GM18502 (cell line): ENCODE data around the gene CCNL1.
"Not testable (repeated sequence)": the region's sequence is repeated elsewhere in the genome, so short reads cannot be mapped to it uniquely, and the experiment has no call there.

ENCODE experiments used
- ATAC-seq: cut with Tn5 transposase; IDR thresholded peaks from one replicate; pipeline ENCODE4 v1.9.1; 2021; ENCODE audit warnings: mild to moderate bottlenecking; ENCODE audit not compliant: unreplicated experiment, poor library complexity

CCNL1 gene

DNA sequence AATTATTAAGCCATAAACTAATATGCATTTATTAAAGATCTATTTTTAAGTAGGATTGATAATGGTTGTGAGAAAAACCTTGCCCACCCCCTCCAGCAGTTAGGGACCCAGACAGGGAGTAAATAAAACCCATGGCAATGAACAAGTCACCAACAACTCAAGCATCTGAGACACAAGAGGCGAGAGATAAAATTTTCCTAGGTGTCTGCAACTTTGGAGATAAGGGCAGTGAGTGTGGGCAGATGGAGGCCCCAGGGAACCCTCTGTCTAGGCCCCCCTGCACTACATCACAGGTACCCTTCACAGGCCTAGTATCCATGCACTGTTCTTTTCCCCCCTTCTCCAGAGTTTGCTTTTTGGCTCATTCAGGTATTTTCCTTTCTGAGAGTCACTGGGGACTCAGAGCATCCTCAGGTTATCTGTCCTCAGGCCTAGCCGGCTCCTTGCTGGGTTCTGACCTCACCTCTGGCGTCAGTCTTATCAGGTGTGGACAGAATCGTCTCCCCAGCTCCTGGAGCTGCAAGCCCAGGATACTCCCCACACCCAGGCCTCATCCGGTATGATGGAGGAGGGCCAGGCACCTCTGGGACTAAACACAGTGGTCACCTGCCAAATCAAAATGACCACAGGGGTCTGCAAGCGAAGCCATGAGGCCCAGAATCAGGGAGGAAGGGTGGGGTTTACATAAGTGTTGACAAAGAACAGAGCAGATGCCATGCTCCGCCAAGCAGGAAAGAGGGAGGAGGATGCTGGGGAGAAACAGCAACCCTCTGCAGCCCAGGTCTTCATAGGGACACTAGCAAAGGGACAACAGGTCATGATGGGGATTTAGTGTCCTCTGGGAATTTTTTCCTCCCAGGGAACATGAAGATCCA, 50.4 kb downstream of the CCNL1 start:
- ATAC-seq, result no peak

DNA sequence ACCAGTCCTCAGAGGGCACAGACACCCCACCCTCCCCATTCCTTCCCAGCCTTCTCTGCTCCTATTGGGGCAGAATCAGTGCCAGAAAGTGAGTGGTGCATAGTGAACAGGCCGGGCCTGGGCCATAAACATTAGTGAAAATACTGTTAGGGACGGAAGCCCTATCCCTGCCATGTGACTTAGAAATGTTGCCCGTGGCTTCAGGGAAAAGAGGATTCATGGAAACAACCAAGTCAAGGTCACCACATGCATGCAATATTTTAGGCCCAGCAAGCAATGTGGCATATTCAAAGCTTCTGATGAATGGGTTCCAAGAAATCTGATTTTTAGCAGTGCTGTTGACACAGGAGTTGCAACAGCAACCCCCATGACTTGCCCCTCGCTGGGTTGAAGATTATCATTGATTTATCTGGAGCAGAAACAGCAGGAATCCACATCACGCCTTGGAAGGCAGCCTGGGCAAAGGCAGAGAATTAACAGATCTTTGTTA, 52.3 kb downstream of the CCNL1 start:
- no peak for ATAC-seq

DNA sequence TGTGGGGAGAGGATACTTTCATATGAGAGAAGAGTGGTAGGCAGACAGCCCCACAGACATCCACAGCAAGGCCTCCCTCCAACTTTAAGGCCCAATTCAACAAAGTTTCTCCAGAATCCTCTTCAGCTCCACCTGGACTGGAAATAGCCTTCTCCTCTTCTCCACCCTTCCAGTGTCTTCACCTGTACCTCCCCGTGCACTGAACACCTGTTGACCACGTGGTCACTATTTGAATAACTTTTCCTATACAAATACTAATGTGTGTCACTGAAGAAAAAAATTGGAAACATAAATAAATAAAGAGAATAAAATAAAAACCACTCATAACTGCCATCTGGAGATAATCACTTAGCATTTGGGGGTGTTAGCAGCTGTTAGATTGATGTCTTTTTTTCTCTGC, 52.9 kb downstream of the CCNL1 start:
- ATAC-seq, result no peak

DNA sequence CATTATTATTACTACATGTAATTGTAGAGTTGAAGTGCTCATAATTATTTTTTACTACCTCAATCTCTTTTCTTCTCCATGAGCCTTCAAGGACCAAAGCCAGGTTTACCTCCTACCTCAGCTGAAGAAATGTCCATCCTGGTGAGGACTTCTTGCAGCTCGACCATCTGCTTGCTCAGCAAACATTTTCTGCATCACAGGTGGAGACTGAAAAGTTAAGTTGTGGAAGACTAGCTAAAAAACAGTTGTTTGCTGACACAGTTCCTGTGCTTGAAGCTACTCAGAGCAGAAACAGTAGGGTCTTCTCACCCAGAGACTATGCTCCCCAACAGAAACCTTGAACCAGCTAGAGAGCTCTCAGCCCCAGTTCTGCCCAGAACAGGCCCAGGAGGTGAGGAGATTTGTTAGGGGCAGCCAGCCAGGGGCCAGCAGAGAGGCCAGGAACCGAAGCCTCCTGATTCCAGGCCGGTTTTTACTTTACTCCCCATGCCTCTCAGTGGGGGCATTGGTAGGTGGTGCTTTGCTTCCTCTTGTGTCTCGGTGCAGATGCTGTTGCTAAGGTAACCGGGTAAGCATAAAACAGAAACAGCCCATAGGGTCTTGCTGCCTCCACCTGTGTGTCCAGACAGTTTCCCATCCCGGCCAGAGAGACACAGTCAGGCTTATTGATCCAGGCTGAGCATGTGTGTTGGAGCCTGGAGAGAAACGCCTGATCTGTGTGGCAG, 54.9 kb downstream of the CCNL1 start:
- ATAC-seq, result peak; percentile 60

DNA sequence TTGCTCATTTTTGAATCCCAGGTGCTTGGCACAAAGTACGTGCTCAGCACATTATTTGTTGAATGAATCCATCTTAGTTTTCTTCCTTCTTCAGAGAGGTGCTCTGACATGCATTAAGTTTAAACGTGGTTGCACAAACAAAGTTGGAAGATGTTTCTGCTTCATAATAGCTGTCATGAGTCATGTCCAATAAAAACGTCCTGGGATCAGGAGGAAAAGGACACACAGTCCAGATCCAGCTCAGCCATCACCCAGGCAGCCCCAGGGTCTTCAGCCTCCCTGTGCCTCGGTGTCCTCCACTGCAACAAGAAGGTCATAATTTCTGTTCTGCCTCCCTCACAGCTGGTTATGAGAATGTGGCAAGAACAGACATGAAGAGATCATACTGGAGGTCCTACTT, 55.4 kb downstream of the CCNL1 start:
- no peak for ATAC-seq

DNA sequence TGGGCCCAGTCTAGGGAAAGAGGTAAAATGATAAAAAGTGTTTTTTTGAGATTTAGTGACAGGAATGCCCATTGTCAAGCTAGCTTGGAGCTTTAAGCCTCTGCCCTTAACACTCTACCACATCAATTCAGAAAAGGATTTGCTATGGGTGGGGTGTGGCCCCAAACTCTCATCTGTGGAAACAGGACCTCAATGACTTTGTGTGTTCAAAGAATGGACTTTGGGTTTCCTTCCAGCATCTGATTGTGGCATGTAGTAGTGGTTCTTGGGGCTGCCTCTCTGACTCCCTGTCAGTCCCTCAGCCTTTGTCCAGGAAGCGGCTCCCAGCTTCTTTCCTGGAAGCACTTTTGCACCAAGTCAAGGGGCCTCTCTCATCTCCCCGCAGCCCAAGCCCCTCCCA, 56.1 kb downstream of the CCNL1 start:
- ATAC-seq, result peak; percentile 9

DNA sequence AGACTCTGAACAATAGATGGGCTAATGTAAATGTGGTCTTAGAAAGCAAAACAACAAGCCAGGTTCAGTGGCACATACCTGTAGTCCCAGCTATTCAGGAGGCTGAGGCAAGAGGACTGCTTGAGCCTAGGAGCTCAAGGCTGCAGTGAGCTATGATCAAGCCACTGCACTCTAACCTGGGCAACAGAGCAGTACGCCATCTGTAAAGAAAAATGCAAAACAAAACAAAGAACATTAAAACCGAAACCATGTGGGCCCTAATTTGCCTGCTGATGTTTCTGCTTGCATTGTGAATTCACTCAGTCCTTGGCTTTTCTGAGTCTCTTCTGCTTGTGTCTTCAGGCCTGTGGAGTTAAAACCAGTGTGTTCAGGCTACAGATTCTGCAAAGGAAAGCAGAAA, 56.7 kb downstream of the CCNL1 start:
- peak; percentile 91 for ATAC-seq

DNA sequence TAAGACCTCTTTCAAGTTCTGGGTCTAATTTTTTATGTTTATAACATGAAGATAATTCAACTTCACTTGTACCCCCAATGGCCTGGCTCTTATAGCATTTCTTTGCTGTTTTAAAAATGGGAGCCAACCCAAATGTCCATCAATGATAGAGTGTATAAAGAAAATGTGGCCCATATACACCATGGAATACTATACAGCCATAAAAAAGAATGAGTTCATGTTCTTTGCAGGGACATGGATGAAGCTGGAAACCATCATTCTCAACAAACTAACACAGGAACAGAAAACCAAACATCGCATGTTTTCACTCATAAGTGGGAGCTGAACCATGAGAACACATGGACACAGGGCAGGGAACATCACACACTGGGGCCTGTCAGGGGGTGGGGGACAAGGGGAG, 57.4 kb downstream of the CCNL1 start:
- ATAC-seq, result not testable (repeated sequence)

DNA sequence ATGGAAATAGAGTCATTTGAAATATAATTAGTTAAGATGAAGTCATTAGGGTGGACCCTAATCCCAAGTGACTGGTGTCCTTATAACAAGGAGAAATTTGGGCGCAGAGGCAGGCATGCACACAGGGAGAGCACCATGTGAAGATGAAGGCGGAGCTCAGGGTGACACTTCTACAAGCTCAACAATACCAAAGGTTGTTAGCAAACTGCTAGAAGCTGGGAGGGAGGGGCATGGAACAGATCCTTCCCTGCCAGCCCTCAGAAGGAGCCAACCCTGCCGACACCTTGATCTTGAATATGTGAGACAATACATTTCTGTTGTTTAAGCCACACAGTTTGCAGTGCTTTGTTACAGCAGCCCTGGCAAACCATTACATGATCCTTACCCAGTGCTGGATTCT, 57.8 kb downstream of the CCNL1 start:
- ATAC-seq, result no peak

DNA sequence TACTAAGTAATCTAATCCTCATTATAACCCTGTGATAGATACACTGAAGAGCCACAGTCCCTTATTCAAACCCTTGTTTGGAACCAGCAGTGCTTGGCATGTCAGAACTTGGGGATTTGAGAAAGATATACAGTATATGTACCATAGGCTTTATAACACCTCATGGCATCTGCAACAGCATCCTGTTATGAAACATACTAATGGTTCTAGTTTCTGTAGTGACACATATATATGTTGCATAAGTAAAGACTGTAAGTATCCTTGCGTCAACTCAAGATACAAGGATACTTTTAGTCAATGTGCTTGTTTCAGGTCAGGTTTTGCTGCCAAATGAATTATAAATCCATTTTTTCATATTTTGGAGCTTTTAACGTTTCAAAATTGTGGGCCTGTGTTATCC, 58.5 kb downstream of the CCNL1 start:
- no peak for ATAC-seq

DNA sequence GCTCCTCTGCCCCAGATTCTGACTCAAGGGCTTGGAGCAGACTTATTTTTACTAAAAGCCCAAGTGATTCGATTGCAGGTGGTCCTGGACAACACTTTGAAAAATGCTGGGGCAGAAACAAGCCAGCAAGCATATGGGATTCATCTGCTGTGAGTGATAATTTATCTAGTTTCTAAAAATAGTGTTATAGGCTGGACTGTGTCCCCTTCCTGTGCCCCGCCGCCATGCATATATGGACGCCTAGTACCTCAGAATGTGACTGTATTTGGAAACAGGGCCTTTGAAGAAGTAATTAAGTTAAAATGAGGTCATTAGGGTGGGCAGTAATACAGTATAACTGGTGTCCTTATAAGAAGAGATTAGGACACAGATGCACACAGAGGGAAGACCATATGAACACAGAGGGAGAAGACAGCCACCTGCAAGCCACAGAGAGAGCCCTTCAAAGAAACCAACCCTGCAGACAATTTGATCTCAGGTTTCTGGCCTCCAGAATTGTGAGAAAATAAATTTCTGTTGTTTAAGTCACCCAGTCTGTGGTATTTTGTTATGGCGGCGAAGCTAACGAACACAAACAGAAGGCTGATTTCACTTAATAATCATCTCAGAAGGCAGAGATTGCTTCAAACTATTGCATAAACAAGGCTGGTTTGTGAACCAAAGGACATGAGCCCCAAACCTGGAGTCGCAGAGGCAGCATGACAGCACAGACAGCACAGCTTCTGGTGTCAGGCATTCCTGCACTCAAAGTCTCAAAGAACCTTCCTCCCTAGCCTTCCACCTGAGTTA, 59.1 kb downstream of the CCNL1 start:
- no peak for ATAC-seq

DNA sequence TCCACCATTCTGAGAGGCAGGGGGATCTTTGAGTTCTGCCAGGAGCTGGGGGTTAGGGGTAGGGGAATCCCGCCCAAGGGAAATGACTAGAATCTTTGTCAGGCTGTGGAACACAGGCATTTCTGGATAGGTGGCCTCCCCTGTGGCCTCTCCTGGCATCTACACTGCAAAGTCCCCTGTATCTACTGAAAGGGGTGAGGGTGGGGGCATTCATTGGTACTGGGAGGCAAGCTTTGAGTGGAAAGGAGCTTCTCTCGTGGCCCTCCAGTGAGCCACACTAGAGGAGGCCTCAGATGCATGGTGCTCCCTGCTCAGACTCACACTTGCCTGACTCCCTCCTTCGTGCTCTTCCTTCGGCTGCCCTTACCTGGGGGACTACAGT, 59.9 kb downstream of the CCNL1 start:
- no peak for ATAC-seq

DNA sequence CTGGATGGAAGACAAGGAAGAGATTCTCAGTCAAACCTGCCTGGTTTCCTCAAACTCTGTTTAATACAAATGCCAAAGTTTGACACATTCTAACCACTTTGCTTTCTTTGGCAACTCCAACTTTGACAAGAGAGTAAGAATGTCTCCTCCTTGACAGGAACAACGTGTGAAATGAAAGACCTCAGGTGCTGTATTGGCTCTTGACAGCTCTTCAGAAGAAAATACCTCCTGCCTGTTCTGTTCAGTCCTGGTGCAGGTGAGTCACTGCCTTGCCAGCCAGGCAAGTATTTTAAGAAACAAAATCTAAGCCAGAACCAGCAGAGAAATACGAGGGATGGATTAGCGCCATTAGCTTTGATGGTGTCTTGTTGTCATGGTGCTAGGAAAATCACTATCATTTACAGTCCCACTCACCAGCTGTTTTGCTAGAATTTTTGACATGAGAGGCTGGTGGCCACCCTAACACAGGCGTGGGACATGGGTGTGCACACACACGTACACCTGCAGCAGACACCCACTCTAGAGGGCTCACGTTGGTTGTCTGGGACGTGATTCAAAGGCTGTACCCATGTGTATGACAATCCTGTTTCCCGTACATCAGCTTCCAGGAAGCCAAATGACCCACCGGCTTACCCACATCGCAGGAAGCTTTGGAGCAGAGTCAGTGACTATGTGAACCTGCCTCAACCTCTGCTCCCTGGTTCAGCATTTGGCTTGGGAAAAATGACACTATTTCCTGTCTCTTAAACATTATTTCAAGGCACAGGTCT, 60.4 kb downstream of the CCNL1 start:
- ATAC-seq, result no peak

DNA sequence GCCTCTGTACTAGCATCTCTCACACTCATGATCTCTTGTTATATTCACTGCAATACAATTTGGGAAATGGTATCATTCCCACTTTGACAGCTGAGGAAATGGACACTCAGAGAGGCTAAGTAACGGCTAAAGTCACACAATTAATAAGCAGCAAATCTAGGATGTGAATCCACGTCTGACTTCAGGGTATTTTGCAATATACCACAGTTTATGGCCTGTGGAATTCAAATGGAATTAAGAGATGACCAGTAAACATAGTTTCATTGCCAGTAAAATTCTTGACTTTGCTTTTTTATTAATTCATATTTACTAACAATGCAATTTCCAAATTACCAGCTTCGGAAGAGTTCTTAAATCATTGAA, 61.1 kb downstream of the CCNL1 start:
- ATAC-seq, result no peak

DNA sequence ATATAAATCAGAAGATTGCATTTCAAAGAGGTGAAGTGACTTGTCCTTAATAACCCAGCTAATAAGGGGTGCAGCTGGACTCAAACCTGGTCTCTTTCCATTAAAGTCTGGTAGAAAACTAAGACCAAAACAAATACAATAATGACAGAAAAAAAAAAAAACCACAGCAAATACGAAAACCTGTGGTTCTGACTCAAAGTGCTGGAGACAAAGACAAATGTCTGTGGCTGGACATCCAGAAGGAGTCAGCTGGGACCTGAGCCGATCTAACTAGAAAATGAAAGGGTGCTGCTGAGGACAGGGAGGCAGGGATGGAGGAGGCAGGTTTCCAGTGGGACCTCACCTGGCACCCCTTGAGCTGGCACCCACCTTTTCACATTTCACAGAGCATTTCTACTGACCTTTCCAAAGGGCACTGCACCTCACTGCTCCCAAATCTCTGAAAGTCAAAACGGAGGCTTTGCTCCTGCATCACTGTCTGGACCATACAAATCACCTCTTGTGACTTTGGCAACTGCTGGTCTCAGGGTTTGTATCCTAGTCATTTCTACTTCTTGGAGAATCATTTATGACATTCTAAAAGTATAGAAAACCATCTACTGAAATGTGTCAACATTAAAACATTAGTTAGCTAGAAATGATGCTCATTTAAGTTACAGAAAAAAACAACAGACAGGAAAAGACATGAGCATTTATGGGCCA, 61.7 kb downstream of the CCNL1 start:
- no peak for ATAC-seq
